ENCODE measurements around the gene CDC6.

- TF ChIP-seq EZH2 (IDR thresholded peaks at IDR 0.05; ENCODE audit: insufficient read depth, poor library complexity, severe bottlenecking) (no peak), EZH2phosphoT487 (IDR thresholded peaks at IDR 0.05; ENCODE audit: insufficient read depth, low read depth) (no peak)
Observed at GRCh38 chr17:40344421-40345160, 56.9 kb downstream of the CDC6 start.

Data from GM23248 (cell line).